ENCODE measurements around the gene AP3S2.
"Not testable (repeated sequence)": the region's sequence is repeated elsewhere in the genome, so short reads cannot be mapped to it uniquely, and the experiment has no call there.

AP3S2 gene

DNA sequence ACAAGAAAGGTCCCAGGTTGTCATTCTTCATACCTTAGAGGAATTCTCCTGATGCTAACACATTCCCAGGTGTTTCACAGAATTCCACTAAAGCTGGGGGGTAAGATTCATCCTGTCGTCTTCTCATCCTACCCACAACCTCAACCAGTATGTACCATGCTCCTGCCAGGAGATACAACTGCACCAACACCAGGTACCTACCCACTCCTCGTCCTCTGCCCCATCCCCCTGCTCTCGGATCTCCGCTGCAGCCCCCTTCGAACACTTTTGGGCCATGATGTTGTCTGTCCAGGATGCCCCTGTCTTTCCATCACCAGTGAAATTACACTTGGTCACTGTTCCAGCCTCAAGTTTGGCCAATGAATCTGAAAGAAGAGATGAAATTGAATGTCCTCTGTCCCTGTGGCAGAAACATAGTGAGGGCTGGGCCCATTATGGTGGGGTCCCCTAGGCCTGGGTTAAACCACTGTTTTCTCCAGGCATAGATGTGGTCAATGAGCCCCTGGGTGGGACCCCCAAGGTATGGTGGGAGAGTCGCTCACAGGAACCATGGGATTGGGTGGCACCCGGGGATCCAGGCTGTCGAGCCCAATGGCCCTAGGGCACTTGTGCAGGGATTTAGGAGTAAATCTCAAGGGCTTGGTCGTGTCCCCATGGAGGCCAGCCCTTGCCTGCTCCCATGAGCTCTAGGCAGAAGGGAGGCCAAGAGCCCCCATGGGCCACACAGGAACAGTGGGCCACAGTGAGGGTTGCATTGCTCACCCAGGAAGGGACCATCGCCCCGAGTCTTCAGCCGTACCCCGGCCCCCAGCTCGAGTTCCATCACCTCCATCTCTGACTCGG lies 9.4 kb upstream of the AP3S2 start:
- DNase-seq: no peak

DNA sequence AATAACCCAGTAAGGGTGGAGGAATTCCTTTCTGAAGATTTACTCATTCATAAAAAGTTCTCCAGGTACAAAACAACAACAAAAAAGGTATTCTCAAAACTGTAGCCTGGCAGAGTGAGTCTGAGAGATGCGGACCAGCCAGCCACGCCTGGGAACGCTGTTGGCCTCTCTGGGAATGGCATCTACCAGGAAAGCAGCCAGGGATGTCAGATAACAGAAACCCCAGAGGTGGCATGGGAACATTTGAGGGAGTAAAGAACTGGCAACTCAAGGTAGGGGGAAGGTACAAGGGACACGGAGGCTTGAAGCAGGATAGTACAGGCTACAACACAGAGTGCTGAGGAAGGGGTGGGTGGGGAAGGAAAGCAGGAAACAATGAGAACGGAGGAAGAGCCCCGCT lies 7.1 kb upstream of the AP3S2 start:
- DNase-seq: no peak

DNA sequence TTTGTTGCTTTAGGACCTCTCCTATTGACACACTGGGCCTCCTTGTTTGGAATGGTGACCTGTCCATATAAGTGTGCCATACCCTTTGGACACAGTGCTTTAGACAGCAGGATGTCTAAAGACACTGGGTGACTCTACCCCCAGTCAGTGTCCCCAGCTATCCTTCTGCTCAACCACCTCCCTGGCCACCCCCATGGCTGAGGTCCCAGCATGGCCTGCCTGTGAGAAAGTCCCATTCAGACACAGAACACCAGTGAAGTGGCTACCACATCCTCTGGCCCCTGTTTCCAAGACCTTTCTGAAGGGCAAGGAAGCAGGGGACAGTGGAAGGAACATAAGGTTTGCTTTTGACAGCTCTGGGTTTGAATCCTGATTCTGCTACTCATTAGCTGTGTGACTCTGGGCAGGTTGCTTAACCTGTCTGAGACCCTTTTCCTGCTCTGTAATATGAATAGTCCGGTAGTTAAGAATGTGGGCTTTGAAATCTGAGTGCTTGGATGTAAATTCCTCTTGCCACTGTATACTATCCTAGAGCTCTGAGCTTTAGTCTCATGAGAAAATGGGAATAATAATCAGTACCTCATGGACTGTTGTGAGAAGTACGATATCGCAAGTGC lies 6.3 kb upstream of the AP3S2 start:
- DNase-seq: no peak

DNA sequence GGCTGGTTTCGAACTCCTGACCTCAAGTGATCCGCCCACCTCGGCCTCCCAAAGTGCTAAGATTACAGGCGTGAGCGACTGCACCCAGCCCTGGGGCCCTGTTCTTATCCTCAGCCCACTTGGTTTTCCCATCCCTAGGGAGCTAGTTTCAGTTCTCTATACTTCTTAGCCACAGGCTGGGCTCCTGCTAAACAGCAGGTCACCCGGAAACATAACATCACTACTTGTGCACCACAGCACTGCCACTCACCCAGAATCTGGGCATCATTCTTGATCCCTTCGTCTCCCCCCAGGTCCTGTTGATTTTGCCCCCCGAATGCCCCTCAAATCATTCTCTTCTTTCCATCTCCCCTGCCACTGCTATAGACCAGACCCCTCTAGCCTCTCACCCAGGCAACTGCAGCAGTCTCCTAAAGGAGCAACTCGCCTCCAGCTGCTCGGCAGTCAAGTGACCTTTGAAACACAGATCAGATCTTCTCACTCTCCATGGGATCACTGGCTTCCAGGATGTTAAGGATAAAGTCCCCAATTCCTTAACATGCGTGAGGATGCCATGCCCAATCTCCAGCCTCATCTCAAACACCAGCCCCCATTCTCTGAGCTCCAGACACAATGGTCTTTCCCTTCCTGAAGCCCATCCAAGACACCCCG lies 5.6 kb upstream of the AP3S2 start:
- no peak for DNase-seq

- peak in 1 of 2 experiments; percentile 5 for DNase-seq
Measured at GRCh38 chr15:89898614-89899294, 5.0 kb upstream of the AP3S2 start.

DNA sequence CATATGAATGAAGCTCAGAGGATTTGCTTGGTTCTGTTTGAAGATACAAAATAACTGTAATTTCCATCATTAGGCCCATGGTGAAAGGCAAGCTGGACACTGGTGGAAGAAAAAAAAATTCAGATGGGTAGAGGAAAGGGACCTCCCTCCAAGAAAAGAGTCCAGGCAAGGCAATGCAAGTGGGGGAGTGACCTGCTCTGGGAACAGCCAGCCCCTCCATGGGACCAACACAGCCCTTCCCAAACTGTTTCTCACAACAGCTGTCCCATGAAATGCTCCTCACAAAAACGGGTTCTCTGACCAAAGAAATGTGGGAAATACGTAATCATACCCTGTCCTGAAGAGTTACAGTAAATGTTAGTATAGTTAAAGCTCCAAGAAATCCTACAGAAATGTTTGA lies 4.4 kb upstream of the AP3S2 start:
- DNase-seq: no peak

DNA sequence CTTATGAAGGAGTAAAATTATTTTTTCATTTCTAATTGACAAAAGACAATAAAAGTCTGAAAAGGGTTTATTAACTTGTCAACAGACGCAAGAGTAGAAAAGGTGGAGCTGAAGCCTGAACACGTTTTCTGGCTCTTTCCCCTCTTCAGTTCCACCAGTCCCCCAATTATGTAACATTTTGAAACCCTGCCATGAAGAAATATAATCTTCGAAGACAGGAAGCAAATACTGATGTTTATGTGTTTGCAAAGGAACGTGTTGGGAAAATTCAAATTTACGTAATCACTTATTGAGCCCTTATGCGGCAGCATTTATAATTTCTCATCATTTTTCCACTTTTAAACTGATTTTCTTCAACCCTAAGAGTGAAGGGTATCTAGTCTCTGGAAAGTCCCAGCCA lies 767 bp downstream of the AP3S2 start:
- no peak for DNase-seq

GRCh38 chr15:89888214-89888804 lies 5.5 kb downstream of the AP3S2 start:
- DNase-seq: peak in 1 of 2 experiments; percentile 24

GRCh38 chr15:89885611-89886010 lies 8.2 kb downstream of the AP3S2 start:
- no peak for DNase-seq

- not testable (repeated sequence) for DNase-seq
Measured at GRCh38 chr15:89885179-89885578, 8.6 kb downstream of the AP3S2 start.

DNA sequence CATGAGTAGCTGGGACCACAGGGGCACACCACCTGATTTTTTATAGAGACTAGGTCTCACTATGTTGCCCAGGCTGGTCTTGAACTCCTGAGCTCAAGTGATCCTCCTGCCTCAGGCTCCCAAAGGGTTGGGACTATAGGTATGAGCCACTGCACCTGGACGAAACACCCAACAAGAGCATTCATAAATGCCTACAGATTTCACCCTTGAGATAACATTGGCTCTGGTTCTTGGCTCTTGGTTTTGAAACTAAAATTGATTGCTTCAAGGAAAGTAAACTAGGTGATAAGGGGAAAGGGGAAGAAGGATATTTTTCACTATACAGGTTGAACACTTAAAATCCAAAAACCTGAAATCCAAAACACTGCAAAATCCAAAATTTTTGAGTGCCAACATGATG lies 10.3 kb downstream of the AP3S2 start:
- DNase-seq: no peak

- DNase-seq: no peak
Measured at GRCh38 chr15:89880727-89881126, 13.1 kb downstream of the AP3S2 start.

GRCh38 chr15:89878323-89878722 lies 15.5 kb downstream of the AP3S2 start:
- DNase-seq: no peak

- DNase-seq: no peak
Measured at GRCh38 chr15:89877083-89877425, 16.7 kb downstream of the AP3S2 start.

DNA sequence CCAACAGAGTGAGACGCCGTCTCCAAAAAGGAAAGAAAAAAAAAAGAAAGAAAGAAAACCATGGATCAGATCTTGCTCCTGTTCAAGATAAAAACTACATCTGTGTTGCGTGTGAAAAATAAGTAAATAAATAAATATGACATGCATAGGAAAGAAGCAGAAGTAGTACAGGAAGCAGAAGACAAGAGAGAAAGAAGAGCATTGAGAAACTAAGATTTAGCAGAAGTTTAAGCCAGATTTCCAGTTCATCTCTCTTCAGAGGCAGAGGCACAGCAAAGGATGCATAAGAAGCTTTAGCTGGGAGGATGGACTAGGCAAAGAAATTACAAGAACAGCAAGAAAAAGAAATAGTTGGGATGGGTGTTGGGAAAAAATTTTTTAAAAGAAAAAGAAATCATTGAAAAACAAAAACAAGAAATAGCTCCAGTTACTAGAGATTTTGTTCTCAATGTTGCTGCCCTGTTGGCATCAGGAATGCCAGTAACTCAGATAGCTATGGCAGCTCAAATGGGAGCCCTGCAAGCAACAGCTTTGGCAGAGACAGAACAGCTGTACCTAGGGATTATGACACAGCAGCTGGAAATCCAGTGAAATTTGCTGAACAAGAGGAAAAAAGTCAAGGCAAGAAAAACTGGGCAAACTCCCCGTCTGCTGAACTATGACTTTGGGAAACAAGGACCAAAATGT lies 17.3 kb downstream of the AP3S2 start:
- no peak for DNase-seq

DNA sequence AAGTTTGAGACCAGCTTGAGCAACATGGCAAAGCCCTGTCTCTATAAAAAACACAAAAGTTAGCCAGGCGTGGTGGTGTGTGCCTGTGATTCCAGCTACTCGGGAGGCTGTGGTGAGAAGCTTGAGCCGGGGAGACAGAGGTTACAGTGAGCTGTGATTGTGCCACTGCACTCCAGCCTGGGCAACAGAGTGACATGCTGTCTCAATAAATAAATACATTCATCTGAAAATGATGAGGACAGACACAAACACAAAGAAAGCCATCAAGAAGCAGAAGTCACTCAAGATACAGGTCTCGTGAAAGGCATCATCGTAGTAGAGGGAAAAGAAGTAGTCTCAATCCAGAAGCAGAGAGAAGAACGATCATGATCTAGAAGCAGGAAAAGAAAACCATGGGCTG lies 18.1 kb downstream of the AP3S2 start:
- DNase-seq: no peak

GRCh38 chr15:89874926-89875564 lies 18.7 kb downstream of the AP3S2 start:
- DNase-seq: peak in 1 of 2 experiments; percentile 80

DNA sequence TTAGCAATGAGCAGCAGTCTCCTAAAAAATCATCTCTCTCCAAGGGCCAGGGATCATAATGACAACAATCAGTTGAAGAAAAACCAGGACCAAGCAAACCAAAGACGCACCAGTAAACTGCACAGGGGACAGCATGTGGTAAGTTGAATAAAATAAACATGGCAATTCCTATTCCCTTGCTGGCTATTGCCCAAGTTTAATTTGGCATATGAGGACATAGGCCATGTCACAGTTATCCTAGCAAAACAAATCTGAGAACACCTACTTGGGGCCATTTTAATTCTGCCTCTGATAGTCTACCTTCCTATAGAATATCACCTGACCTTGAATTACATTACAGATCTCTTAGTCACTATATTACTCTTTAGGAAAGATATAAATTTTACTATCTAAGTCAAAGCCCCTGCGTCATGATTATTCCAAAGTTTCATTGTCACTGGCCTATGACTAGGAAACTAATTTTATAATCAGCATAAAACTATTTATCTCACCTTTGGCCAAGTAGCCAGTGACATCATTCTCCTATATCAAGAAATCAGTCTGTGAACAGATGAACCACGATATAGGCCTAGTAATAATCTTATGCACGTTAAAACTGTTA lies 23.0 kb downstream of the AP3S2 start:
- DNase-seq: no peak

GRCh38 chr15:89870006-89870405 lies 23.8 kb downstream of the AP3S2 start:
- no peak for DNase-seq

- not testable (repeated sequence) for DNase-seq
Measured at GRCh38 chr15:89869490-89869889, 24.3 kb downstream of the AP3S2 start.

DNA sequence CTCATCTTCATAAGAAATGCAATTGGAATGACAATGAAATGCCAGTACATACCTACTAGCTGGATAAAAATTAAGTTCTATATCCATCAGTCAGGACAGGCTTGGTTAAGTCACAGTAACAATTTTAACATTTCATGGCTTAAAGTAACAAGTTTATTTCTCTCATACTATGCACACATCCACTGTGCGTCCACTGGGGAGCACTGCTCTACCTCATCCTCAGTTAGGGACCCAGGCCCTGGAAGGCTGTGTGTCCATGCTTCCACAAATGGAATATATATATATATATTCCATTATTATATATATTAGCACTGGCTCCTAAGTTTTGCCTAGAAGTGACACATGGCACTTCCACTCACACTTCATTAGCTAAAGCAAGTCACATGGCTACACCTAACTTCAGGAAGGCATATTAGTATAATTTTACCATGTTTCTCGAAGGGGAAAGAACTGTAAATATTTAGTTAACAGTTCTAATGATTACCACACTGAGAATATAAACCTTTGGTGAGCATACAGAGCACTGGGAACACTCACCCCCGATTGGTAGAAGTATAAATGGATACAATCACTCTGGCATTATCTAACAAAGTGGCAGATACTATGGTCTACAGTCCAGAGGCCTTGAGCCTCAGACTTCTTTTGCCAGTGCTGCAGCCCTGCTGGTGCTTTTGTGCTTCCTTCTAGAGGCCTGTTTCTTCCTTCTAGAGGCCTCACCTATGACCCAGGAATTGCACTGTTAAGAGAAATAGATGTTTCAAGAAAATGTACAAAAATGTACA lies 28.6 kb downstream of the AP3S2 start:
- DNase-seq: no peak
